H1 (cell line): ENCODE data around the gene VARS2. TPM values are rescaled to one million over a fixed set of nuclear protein-coding genes. Genes with fewer than 3 reads are reported as not detected.

ENCODE experiments used
- CTCF ChIA-PET: fragments of 300-600 bp; sonication (Branson Sonifier 250); formaldehyde crosslinking; loops from one replicate; lab custom pipeline; 2021; ENCODE audit not compliant: partially characterized antibody; lab: Charles Lee
- POLR2A ChIA-PET: fragments of 300-600 bp; sonication (Branson Sonifier 250); formaldehyde crosslinking; loops from one replicate; lab custom pipeline; 2021; ENCODE audit warnings: inconsistent platforms; ENCODE audit not compliant: partially characterized antibody; lab: Charles Lee
- DNase-seq, 2 experiments: peaks; one replicate each; pipeline versions ENCODE4 v3.0.0 to v3.0.0-alpha.2; 2010 to 2022; ENCODE audit warnings: low spot score in 2 of 2, low read depth in 1 of 2, mixed read lengths in 1 of 2
- FAIRE-seq: peaks from 2 replicates; lab custom pipeline; 2011; peaks lifted over from hg19 to GRCh38; lab: Jason Lieb, UNC
- H2AFZ ChIP-seq: 2 replicates; pipeline ENCODE4 v1.8.1; 2012; ENCODE audit warnings: low read length, inconsistent platforms
- H2AK5ac ChIP-seq: 2 replicates; pipeline ENCODE4 v1.6.1; 2013; ENCODE audit warnings: low read depth, low read length
- H2BK120ac ChIP-seq: replicated peaks from 2 replicates; pipeline ENCODE3; 2013; ENCODE audit warnings: low read depth, low read length, inconsistent platforms
- H2BK12ac ChIP-seq: 2 replicates; pipeline ENCODE4 v1.6.1; 2013; ENCODE audit warnings: low read depth, low read length
- H2BK15ac ChIP-seq: 2 replicates; pipeline ENCODE4 v1.6.1; 2013; ENCODE audit warnings: low read length
- H2BK20ac ChIP-seq: 2 replicates; pipeline ENCODE4 v1.6.1; 2013; ENCODE audit warnings: low read length
- H2BK5ac ChIP-seq: 2 replicates; pipeline ENCODE4 v1.6.1; 2013; ENCODE audit warnings: low read depth, low read length
- H3K14ac ChIP-seq: 2 replicates; pipeline ENCODE4 v1.6.1; 2013; ENCODE audit warnings: inconsistent platforms; ENCODE audit not compliant: insufficient read length
- H3K18ac ChIP-seq: 2 replicates; pipeline ENCODE4 v1.6.1; 2013; ENCODE audit warnings: low read length; ENCODE audit errors: extremely low read depth
- H3K23ac ChIP-seq: 2 replicates; pipeline ENCODE4 v1.6.1; 2013; ENCODE audit warnings: inconsistent platforms; ENCODE audit not compliant: insufficient read length
- H3K23me2 ChIP-seq: 2 replicates; pipeline ENCODE4 v1.6.1; 2013; ENCODE audit warnings: low read depth, low read length
- H3K27ac ChIP-seq: 2 replicates; pipeline ENCODE4 v1.6.1; 2011; ENCODE audit warnings: low read depth, low read length, inconsistent platforms
- H3K27me3 ChIP-seq, 4 experiments: replicated peaks in 1 of 4; 1 replicate in 1 of 4; 2 replicates in 3 of 4; pipeline versions ENCODE4 v1.6.1 to v1.8.1; 2011 to 2013; ENCODE audit warnings: low read length in 3 of 4, mild to moderate bottlenecking in 3 of 4, inconsistent platforms in 2 of 4, mixed read lengths in 2 of 4, moderate library complexity in 1 of 4; ENCODE audit not compliant: control insufficient read depth in 3 of 4, insufficient read depth in 3 of 4; ENCODE audit errors: extremely low read depth in 1 of 4
- H3K36me3 ChIP-seq, 4 experiments: 2 replicates each; pipeline versions ENCODE4 v1.6.1 to v1.8.1; 2011 to 2013; ENCODE audit warnings: mild to moderate bottlenecking in 4 of 4, low read length in 3 of 4, moderate library complexity in 2 of 4, control low read depth in 1 of 4, inconsistent platforms in 1 of 4; ENCODE audit not compliant: insufficient read depth in 4 of 4, control insufficient read depth in 2 of 4
- H3K4ac ChIP-seq: replicated peaks from 2 replicates; pipeline ENCODE3; 2013; ENCODE audit warnings: low read length, low read depth, mixed read lengths, inconsistent platforms; ENCODE audit not compliant: insufficient read length
- H3K4me1 ChIP-seq, 4 experiments: replicated peaks in 1 of 4; 1 replicate in 1 of 4; 2 replicates in 3 of 4; pipeline versions ENCODE4 v1.6.1 to v1.8.1; 2011 to 2013; ENCODE audit warnings: low read length in 3 of 4, inconsistent platforms in 2 of 4, mixed read lengths in 1 of 4; ENCODE audit not compliant: insufficient read depth in 4 of 4, control insufficient read depth in 3 of 4
- H3K4me2 ChIP-seq, 2 experiments: 2 replicates each; pipeline versions ENCODE4 v1.6.1 to v1.8.1; 2011 to 2013; ENCODE audit warnings: low read depth in 2 of 2, low read length in 2 of 2, control low read depth in 1 of 2, inconsistent platforms in 1 of 2, mild to moderate bottlenecking in 1 of 2; ENCODE audit not compliant: insufficient read depth in 1 of 2
- H3K4me3 ChIP-seq, 4 experiments: fragments of 200-600, 300-600 bp in 1 of 4; sonication (generic), shearing (Covaris generic), sonication (Bioruptor Twin) in 1 of 4; 2 replicates each; pipeline versions ENCODE4 v1.5.1 to v1.8.1; 2011 to 2016; ENCODE audit warnings: low read length in 4 of 4, low read depth in 3 of 4, control low read depth in 2 of 4, inconsistent platforms in 2 of 4, mild to moderate bottlenecking in 2 of 4, mixed read lengths in 1 of 4, moderate library complexity in 1 of 4; ENCODE audit not compliant: insufficient read depth in 2 of 4; ENCODE audit errors: extremely low read depth in 1 of 4
- H3K56ac ChIP-seq: replicated peaks from 2 replicates; pipeline ENCODE3; 2013; ENCODE audit warnings: low read depth, mild to moderate bottlenecking, mixed read lengths, low read length, inconsistent platforms; ENCODE audit not compliant: insufficient read length
- H3K79me1 ChIP-seq: 2 replicates; pipeline ENCODE4 v1.6.1; 2013; ENCODE audit warnings: low read depth, low read length, control low read depth
- H3K79me2 ChIP-seq, 2 experiments: 2 replicates each; pipeline versions ENCODE4 v1.6.1 to v1.8.1; 2012 to 2013; ENCODE audit warnings: low read length in 2 of 2, mild to moderate bottlenecking in 2 of 2, inconsistent platforms in 1 of 2; ENCODE audit not compliant: insufficient read depth in 2 of 2, control insufficient read depth in 1 of 2
- H3K9ac ChIP-seq, 4 experiments: replicated peaks in 1 of 4; 1 replicate in 1 of 4; 2 replicates in 3 of 4; pipeline versions ENCODE4 v1.6.1 to v1.8.1; 2011 to 2013; ENCODE audit warnings: low read depth in 3 of 4, low read length in 3 of 4, control low read depth in 2 of 4, mild to moderate bottlenecking in 2 of 4, moderate library complexity in 2 of 4, inconsistent platforms in 1 of 4; ENCODE audit errors: extremely low read depth in 1 of 4
- H3K9me3 ChIP-seq, 2 experiments: 2 replicates each; pipeline versions ENCODE4 v1.6.1 to v1.8.1; 2012 to 2013; ENCODE audit warnings: mild to moderate bottlenecking in 2 of 2, moderate library complexity in 2 of 2, control low read depth in 1 of 2, inconsistent platforms in 1 of 2, low read depth in 1 of 2, low read length in 1 of 2, mixed read lengths in 1 of 2; ENCODE audit not compliant: insufficient read depth in 2 of 2
- H4K20me1 ChIP-seq, 2 experiments: replicated peaks in 1 of 2; 2 replicates each; pipeline versions ENCODE3 to v1.8.1; 2011 to 2013; ENCODE audit warnings: inconsistent platforms in 2 of 2, low read length in 2 of 2, mild to moderate bottlenecking in 1 of 2; ENCODE audit not compliant: insufficient read depth in 2 of 2, control insufficient read depth in 1 of 2
- H4K5ac ChIP-seq: 2 replicates; pipeline ENCODE4 v1.6.1; 2013; ENCODE audit warnings: low read length, low read depth, mixed read lengths, inconsistent platforms; ENCODE audit not compliant: insufficient read length
- H4K8ac ChIP-seq: 2 replicates; pipeline ENCODE4 v1.8.0; 2013; ENCODE audit warnings: mild to moderate bottlenecking, moderate library complexity, low read length, inconsistent platforms; ENCODE audit not compliant: insufficient read depth; ENCODE audit errors: extremely low read depth
- H4K91ac ChIP-seq: replicated peaks from 2 replicates; pipeline ENCODE3; 2013; ENCODE audit warnings: low read length, mixed read lengths, inconsistent platforms; ENCODE audit not compliant: insufficient read length
- CEBPB ChIP-seq: IDR thresholded peaks from 2 replicates; pipeline ENCODE4 v1.6.1; 2012; ENCODE audit warnings: low read depth, low read length
- GABPA ChIP-seq: IDR thresholded peaks from 2 replicates; pipeline ENCODE4 v1.6.1; 2011; ENCODE audit warnings: mild to moderate bottlenecking, low read length, moderate library complexity, borderline replicate concordance; ENCODE audit not compliant: insufficient read depth
- KDM1A ChIP-seq: fragments of 200-600, 300-600 bp; sonication (generic); IDR thresholded peaks from 2 replicates; pipeline ENCODE4 v1.7.1; 2016; ENCODE audit warnings: mild to moderate bottlenecking, low read length, borderline replicate concordance
- KDM4A ChIP-seq: IDR thresholded peaks from one replicate; pipeline ENCODE4 v1.7.1; 2012; ENCODE audit warnings: low read depth, mild to moderate bottlenecking, moderate library complexity, low read length, inconsistent platforms; ENCODE audit not compliant: severe bottlenecking
- KDM5A ChIP-seq: fragments of 200-600 bp; IDR thresholded peaks from 2 replicates; pipeline ENCODE4 v1.7.1; 2012; ENCODE audit warnings: mild to moderate bottlenecking, low read length, inconsistent platforms, mixed read lengths
- PHF8 ChIP-seq: fragments of 200-600 bp; sonication (generic); conservative IDR thresholded peaks from 2 replicates; pipeline ENCODE4 v1.7.1; 2012; ENCODE audit warnings: low read depth, mild to moderate bottlenecking, inconsistent platforms, low read length, moderate library complexity
- POLR2AphosphoS5 ChIP-seq: IDR thresholded peaks from 2 replicates; pipeline ENCODE4 v1.6.1; 2011; ENCODE audit warnings: low read depth, low read length
- SAP30 ChIP-seq: fragments of 300-600 bp; sonication (generic); IDR thresholded peaks from 2 replicates; pipeline ENCODE4 v1.7.1; 2012; ENCODE audit warnings: low read length, moderate library complexity, mild to moderate bottlenecking, inconsistent platforms; ENCODE audit not compliant: insufficient read depth, insufficient replicate concordance
- SIN3A ChIP-seq, 2 experiments: IDR thresholded peaks in 1 of 2; conservative IDR thresholded peaks in 1 of 2; 2 replicates each; pipeline ENCODE4 v1.6.1; 2011 to 2012; ENCODE audit warnings: low read length in 2 of 2, improper control_type of control experiment in 1 of 2, low read depth in 1 of 2, mild to moderate bottlenecking in 1 of 2
- SP4 ChIP-seq: IDR thresholded peaks from 2 replicates; pipeline ENCODE4 v1.6.1; 2012; ENCODE audit warnings: low read length, inconsistent platforms
- TEAD4 ChIP-seq: IDR thresholded peaks from 2 replicates; pipeline ENCODE4 v1.6.1; 2012; ENCODE audit warnings: low read depth, low read length, inconsistent platforms, mixed read lengths
- YY1 ChIP-seq: IDR thresholded peaks from 2 replicates; pipeline ENCODE4 v1.6.1; 2011; ENCODE audit warnings: low read depth, mild to moderate bottlenecking, low read length
- WGBS, 2 experiments: shearing (Covaris generic) in 1 of 2; methylation state at CpG; one replicate each; pipeline versions ENCODE4 v1.1.6 to v1.1.7; 2013 to 2015; ENCODE audit warnings: low lambda C conversion rate in 2 of 2, mixed read lengths in 2 of 2, inconsistent platforms in 1 of 2, low coverage in 1 of 2, missing lambda C conversion rate in 1 of 2; ENCODE audit not compliant: insufficient replicate concordance in 2 of 2, insufficient coverage in 1 of 2, insufficient read length in 1 of 2; ENCODE audit errors: extremely low coverage in 1 of 2, missing lambda C conversion rate in 1 of 2; 5-methylcytosine and 5-hydroxymethylcytosine counted together
- polyA plus RNA-seq, 7 experiments: library from polyadenylated mRNA; depleted of rRNA in 3 of 7; stranded (reverse) in 5 of 7; unstranded in 2 of 7; fragments of >200 nt in 5 of 7; fragments of 200-250 nt in 2 of 7; gene quantifications; 1 replicate in 5 of 7; 2 replicates in 1 of 7; 4 replicates in 1 of 7; pipeline versions ENCODE4 v1.2.1 to v1.2.3, GENCODE V29; 2011 to 2013; ENCODE audit warnings: missing spikeins in 2 of 7, mixed read lengths in 2 of 7
- total RNA-seq: library from RNA; stranded (reverse); fragmentation: NEBNext Ultra II Directional; extraction: Animal tissue kit (Norgen Biotek cat#: 25700); gene quantifications from 2 replicates; pipeline ENCODE4 v1.2.1, GENCODE V29; 2021

The VARS2 gene
- total and polyA plus RNA-seq, 2 of the 8 experiments (the other 6 are each of a cell fraction or from before 2014, with no cell fraction given), result 26.8 to 47.7 TPM

GRCh38 chr6:30960907-30961673, 47.1 kb downstream of the VARS2 start:
- Histone ChIP-seq H3K27me3 (peaks cover 0 to 10% (median 8%) of the 10 kb centered on the region in 4 experiments; a peak in 5 of 7 replicates), H3K4ac (no peak overlapping the region), H3K23ac (no peak overlapping the region), H4K8ac (no peak overlapping the region), H3K4me3 (no peak overlapping the region), H3K27ac (no peak overlapping the region), H2AK5ac (no peak overlapping the region), H2BK15ac (no peak overlapping the region), H3K9ac (no peak overlapping the region), H3K23me2 (no peaks in the 10 kb centered on the region; the same call in 1 of the 2 replicates), H3K36me3 (no peaks in the 10 kb centered on the region), H3K79me1 (no peaks in the 10 kb centered on the region), H3K4me1 (0 out of 7 replicates have a peak, but pooled peaks cover 0 to under 1% (median 0%) of the 10 kb centered on the region in 4 experiments), H3K9me3 (no peaks in the 10 kb centered on the region), H2AFZ (no peak overlapping the region), H3K14ac (no peak overlapping the region), H4K20me1 (no peaks in the 10 kb centered on the region), H3K4me2 (no peak overlapping the region), H3K18ac (no peak overlapping the region), H4K91ac (no peak overlapping the region), H2BK120ac (no peak overlapping the region), H2BK12ac (no peak overlapping the region), H2BK20ac (no peak overlapping the region), H4K5ac (no peak overlapping the region), H3K79me2 (no peaks in the 10 kb centered on the region), H2BK5ac (no peak overlapping the region), H3K56ac (no peak overlapping the region)
- CTCF ChIA-PET, result interaction anchor here (0.9 to 2.6 kb wide), 5 partner anchors 44 to 330 kb away, joined by 3 to 9 read pairs (median 4); no protein-coding TSS in a partner anchor
- no peak for DNase-seq
- 87 to 100% methylated on average over 1 to 9 of the region's 9 CpGs for WGBS, 2 experiments
- POLR2A ChIA-PET, result no interaction called here
- no peak for FAIRE-seq
- TF ChIP-seq KDM1A (no peak), TEAD4 (no peak), PHF8 (no peak), SIN3A (conservative IDR thresholded peaks at IDR 0.05 in 1 of 2, IDR thresholded peaks at IDR 0.05 in 1 of 2; ENCODE audit: low read depth in 1 of 2, low read length in 2 of 2) (no peak), SAP30 (no peak), YY1 (no peak), KDM5A (no peak), POLR2AphosphoS5 (no peak), GABPA (no peak), CEBPB (no peak), SP4 (no peak), KDM4A (no peak)
